OCI-LY1 (cell line): ENCODE data around the gene EYA2.

ENCODE experiments used
- CTCF ChIP-seq: fragments of 200-600 bp; sonication (generic), shearing (Covaris generic); IDR thresholded peaks from 2 replicates; pipeline ENCODE4 v1.5.1; 2017; ENCODE audit warnings: mild to moderate bottlenecking, antibody characterized with exemption, low read length, moderate library complexity, mixed read lengths
- EZH2 ChIP-seq: fragments of 200-600 bp; sonication (generic), shearing (Covaris generic); IDR thresholded peaks from 2 replicates; pipeline ENCODE4 v1.8.0; 2017; ENCODE audit warnings: borderline replicate concordance, mixed run types, mild to moderate bottlenecking, antibody characterized with exemption, low read length, moderate library complexity, mixed read lengths

- TF ChIP-seq CTCF (no peak), EZH2 (no peak)
These were observed 5.0 kb downstream of the EYA2 start for GRCh38 chr20:46899621-46900020.
